Muscle of leg (tissue), 16 donors: Measurements from ENCODE around the gene SFRP2. TPM values are rescaled to one million over a fixed set of nuclear protein-coding genes. Genes with fewer than 3 reads are reported as not detected.

Experiments used
- DNase-seq: peaks from one replicate; pipeline ENCODE4 v3.0.0; 2013
- H3K27ac ChIP-seq: one replicate; pipeline ENCODE4 v1.5.1; 2013; ENCODE audit warnings: mild to moderate bottlenecking, low read length, control low read depth
- H3K27me3 ChIP-seq: one replicate; pipeline ENCODE4 v1.6.1; 2013; ENCODE audit warnings: low read length; ENCODE audit not compliant: control insufficient read depth, insufficient read depth
- H3K36me3 ChIP-seq: one replicate; pipeline ENCODE4 v1.6.1; 2013; ENCODE audit warnings: low read length; ENCODE audit not compliant: control insufficient read depth, insufficient read depth
- H3K4me1 ChIP-seq: one replicate; pipeline ENCODE4 v1.6.1; 2013; ENCODE audit warnings: low read length; ENCODE audit not compliant: control insufficient read depth, insufficient read depth
- H3K4me3 ChIP-seq: one replicate; pipeline ENCODE4 v1.5.1; 2013; ENCODE audit warnings: low read length, control low read depth
- H3K9me3 ChIP-seq: replicated peaks from 2 replicates; pipeline ENCODE4 v1.6.1; 2013; ENCODE audit warnings: low read depth, low read length; ENCODE audit not compliant: control insufficient read depth
- WGBS: methylation state at CpG from one replicate; pipeline ENCODE4 v1.1.5; 2013; ENCODE audit warnings: missing lambda C conversion rate; ENCODE audit not compliant: insufficient coverage; 5-methylcytosine and 5-hydroxymethylcytosine counted together
- long read RNA-seq, 11 donors: transcript quantifications; one replicate each; lab custom pipeline, GENCODE V29; 2026
- polyA plus RNA-seq, 8 donors: library from polyadenylated mRNA; unstranded; fragments of 120-200 nt; gene quantifications; one replicate each; pipeline versions ENCODE4 v1.2.1 to v1.2.3, GENCODE V29; 2013; ENCODE audit warnings: inconsistent platforms in 1 of 8, low replicate concordance in 1 of 8; ENCODE audit not compliant: insufficient read length in 8 of 8, insufficient read depth in 1 of 8
- total RNA-seq: library from RNA; stranded (reverse); fragments of 120-200 nt; gene quantifications from one replicate; pipeline ENCODE4 v1.2.4, GENCODE V29; 2013

Gene SFRP2
- total RNA-seq (51.2 TPM), polyA plus RNA-seq (100 to 1,000 TPM in 3 of 8 donors, 10 to 100 TPM in 5; 33.7 to 136 (median 75.5) TPM)
- long read RNA-seq, donor 1, transcript SFRP2-201 (3 exons, 2,032 nt): major isoform, 17 of 17 reads
- long read RNA-seq, donor 1, partial matches to known transcripts: 0 of 17 reads
- long read RNA-seq, donor 1, other reads (novel, unspliced or antisense): 0 of 17 reads
- long read RNA-seq, donor 2, transcript SFRP2-201 (3 exons, 2,032 nt): major isoform, 9 of 9 reads
- long read RNA-seq, donor 2, partial matches to known transcripts: 0 of 9 reads
- long read RNA-seq, donor 2, other reads (novel, unspliced or antisense): 0 of 9 reads
- long read RNA-seq, donor 3, transcript SFRP2-201 (3 exons, 2,032 nt): major isoform, 30 of 35 reads
- long read RNA-seq, donor 3, partial matches to known transcripts: 5 of 35 reads
- long read RNA-seq, donor 3, other reads (novel, unspliced or antisense): 0 of 35 reads
- long read RNA-seq, donor 4, transcript SFRP2-201 (3 exons, 2,032 nt): major isoform, 42 of 60 reads
- long read RNA-seq, donor 4, partial matches to known transcripts: 18 of 60 reads
- long read RNA-seq, donor 4, other reads (novel, unspliced or antisense): 0 of 60 reads
- long read RNA-seq, donor 5, transcript SFRP2-201 (3 exons, 2,032 nt): major isoform, 88 of 96 reads
- long read RNA-seq, donor 5, partial matches to known transcripts: 8 of 96 reads
- long read RNA-seq, donor 5, other reads (novel, unspliced or antisense): 0 of 96 reads
- long read RNA-seq, donor 6, transcript SFRP2-201 (3 exons, 2,032 nt): major isoform, 45 of 45 reads
- long read RNA-seq, donor 6, partial matches to known transcripts: 0 of 45 reads
- long read RNA-seq, donor 6, other reads (novel, unspliced or antisense): 0 of 45 reads
- long read RNA-seq, donor 7, transcript SFRP2-201 (3 exons, 2,032 nt): major isoform, 89 of 89 reads
- long read RNA-seq, donor 7, partial matches to known transcripts: 0 of 89 reads
- long read RNA-seq, donor 7, other reads (novel, unspliced or antisense): 0 of 89 reads
- long read RNA-seq, donor 8, transcript SFRP2-201 (3 exons, 2,032 nt): major isoform, 46 of 46 reads
- long read RNA-seq, donor 8, partial matches to known transcripts: 0 of 46 reads
- long read RNA-seq, donor 8, other reads (novel, unspliced or antisense): 0 of 46 reads
- long read RNA-seq, donor 9, transcript SFRP2-201 (3 exons, 2,032 nt): major isoform, 40 of 49 reads
- long read RNA-seq, donor 9, partial matches to known transcripts: 9 of 49 reads
- long read RNA-seq, donor 9, other reads (novel, unspliced or antisense): 0 of 49 reads
- long read RNA-seq, donor 10, transcript SFRP2-201 (3 exons, 2,032 nt): major isoform, 68 of 74 reads
- long read RNA-seq, donor 10, partial matches to known transcripts: 6 of 74 reads
- long read RNA-seq, donor 10, other reads (novel, unspliced or antisense): 0 of 74 reads
- long read RNA-seq, donor 11, transcript SFRP2-201 (3 exons, 2,032 nt): major isoform, 115 of 159 reads
- long read RNA-seq, donor 11, partial matches to known transcripts: 44 of 159 reads
- long read RNA-seq, donor 11, other reads (novel, unspliced or antisense): 0 of 159 reads

DNA sequence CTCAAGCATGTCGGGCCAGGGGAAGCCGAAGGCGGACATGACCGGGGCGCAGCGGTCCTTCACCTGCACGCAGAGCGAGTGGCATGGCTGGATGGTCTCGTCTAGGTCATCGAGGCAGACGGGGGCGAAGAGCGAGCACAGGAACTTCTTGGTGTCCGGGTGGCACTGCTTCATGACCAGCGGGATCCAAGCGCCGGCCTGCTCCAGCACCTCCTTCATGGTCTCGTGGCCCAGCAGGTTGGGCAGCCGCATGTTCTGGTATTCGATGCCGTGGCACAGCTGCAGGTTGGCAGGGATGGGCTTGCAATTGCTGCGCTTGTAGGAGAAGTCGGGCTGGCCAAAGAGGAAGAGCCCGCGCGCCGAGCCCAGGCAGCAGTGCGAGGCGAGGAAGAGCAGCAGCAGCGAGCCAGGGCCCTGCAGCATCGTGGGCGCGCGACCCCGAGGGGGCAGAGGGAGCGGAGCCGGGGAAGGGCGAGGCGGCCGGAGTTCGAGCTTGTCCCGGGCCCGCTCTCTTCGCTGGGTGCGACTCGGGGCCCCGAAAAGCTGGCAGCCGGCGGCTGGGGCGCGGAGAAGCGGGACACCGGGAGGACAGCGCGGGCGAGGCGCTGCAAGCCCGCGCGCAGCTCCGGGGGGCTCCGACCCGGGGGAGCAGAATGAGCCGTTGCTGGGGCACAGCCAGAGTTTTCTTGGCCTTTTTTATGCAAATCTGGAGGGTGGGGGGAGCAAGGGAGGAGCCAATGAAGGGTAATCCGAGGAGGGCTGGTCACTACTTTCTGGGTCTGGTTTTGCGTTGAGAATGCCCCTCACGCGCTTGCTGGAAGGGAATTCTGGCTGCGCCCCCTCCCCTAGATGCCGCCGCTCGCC is at the start of gene SFRP2:
Gene SFRP2 (minus strand): TSS at position 671 of the 864 bp plus-strand sequence. CDS start 248 bp downstream, at position 423.
- H3K36me3 ChIP-seq: no peaks in the 10 kb centered on the region
- peak; percentile 82 for DNase-seq
- H3K4me1 ChIP-seq: peaks cover 38% of the 10 kb centered on the region
- H3K27ac ChIP-seq: peak within 1 kb of the TSS; percentile 44
- H3K4me3 ChIP-seq: peak within 1 kb of the TSS; percentile 46
- WGBS: 1% methylated on average over 66 of the region's 72 CpGs
- H3K9me3 ChIP-seq: no peaks in the 10 kb centered on the region
- peaks cover 69% of the 10 kb centered on the region for H3K27me3 ChIP-seq

GRCh38 chr4:153838564-153838963 is 49.7 kb upstream of the SFRP2 start:
- no peak overlapping the region for H3K27ac ChIP-seq
- no peak overlapping the region for H3K4me3 ChIP-seq
- no peaks in the 10 kb centered on the region for H3K4me1 ChIP-seq
- DNase-seq: peak; percentile 31
- no peaks in the 10 kb centered on the region for H3K9me3 ChIP-seq
- no peaks in the 10 kb centered on the region for H3K36me3 ChIP-seq
- H3K27me3 ChIP-seq: no peaks in the 10 kb centered on the region
- WGBS: 78% methylated on average over 1 of the region's 3 CpGs

GRCh38 chr4:153834901-153835300 is 46.0 kb upstream of the SFRP2 start:
- Histone ChIP-seq H3K27me3 (no peaks in the 10 kb centered on the region), H3K36me3 (no peaks in the 10 kb centered on the region), H3K4me1 (no peaks in the 10 kb centered on the region), H3K27ac (no peak overlapping the region), H3K9me3 (no peaks in the 10 kb centered on the region), H3K4me3 (no peak overlapping the region)
- whole genome bisulfite sequencing: 96% methylated on average over 4 of the region's 5 CpGs
- no peak for DNase-seq

DNA sequence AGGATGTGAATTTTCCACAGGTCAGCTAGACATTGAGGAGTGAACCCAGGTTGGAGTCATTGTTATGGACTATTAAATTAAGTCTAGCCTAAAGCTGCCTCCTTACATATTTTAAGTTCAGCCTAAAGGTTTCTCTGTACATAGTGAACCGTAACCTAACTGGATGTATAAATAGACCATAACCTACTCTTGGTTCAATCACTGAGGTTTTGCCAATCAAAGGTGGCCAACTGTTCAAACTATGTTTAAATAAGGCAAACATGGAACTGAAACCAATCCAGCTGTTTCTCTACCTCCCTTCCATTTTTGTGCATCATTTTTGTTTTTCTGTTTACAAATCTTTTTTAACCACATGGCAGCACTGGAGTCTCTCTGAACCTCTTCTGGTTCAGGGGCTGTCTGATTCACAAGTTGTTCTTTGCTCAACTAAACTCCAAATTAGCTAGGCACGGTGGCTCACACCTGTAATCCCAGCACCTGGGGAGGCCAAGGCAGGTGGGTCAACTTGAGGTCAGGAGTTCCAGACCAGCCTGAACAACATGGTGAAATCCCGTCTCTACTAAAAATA is 43.9 kb upstream of the SFRP2 start:
- H3K36me3 ChIP-seq: no peaks in the 10 kb centered on the region
- H3K27me3 ChIP-seq: no peaks in the 10 kb centered on the region
- DNase-seq: no peak
- H3K27ac ChIP-seq: no peak overlapping the region
- no peak overlapping the region for H3K4me3 ChIP-seq
- H3K9me3 ChIP-seq: no peaks in the 10 kb centered on the region
- 80% methylated on average over 1 of the region's 3 CpGs for WGBS
- no peaks in the 10 kb centered on the region for H3K4me1 ChIP-seq

DNA sequence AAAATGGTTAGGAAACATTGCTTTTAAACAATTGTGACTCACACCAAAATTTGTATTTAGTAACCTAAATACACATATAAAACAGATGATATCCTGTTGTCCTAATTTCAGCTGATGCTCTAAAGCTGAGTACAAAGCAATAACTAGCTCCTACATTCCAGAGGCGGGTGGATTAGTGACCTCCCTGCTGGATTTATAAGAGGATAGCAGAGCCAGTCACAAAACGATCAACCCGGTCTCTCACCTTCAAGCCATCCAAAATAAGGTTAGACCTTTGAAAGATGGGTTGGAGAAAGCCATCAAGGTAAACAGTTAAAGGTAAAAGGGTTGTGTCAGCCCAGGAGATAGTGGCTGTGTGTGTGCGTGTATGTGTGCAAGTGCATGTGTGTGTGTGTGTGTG is 43.2 kb upstream of the SFRP2 start:
- H3K4me1 ChIP-seq: no peaks in the 10 kb centered on the region
- no peak for DNase-seq
- no peak overlapping the region for H3K27ac ChIP-seq
- H3K4me3 ChIP-seq: no peak overlapping the region
- no CpG with 5 or more reads among the region's 4 CpGs for WGBS
- H3K9me3 ChIP-seq: no peaks in the 10 kb centered on the region
- no peaks in the 10 kb centered on the region for H3K27me3 ChIP-seq
- H3K36me3 ChIP-seq: no peaks in the 10 kb centered on the region

DNA sequence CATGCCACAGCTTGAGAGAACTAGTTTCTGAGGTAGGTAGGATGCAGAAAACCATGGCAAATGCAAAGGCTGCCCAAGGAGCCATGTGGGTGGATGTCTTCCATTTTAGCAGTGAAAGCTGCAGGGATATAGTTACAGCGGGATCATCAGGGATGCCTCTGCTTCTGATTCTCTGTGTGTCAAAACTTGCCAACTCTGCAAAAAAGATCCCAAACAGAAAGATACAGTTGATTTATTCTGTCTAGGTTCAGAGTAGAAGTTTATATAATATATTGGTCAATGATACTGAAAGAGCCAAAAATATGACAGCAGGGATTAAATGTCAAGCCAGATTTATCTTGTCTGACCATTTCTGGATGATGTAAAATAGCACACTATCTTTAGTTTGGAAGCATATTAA is 42.4 kb upstream of the SFRP2 start:
- H3K9me3 ChIP-seq: no peaks in the 10 kb centered on the region
- no peak overlapping the region for H3K4me3 ChIP-seq
- no peaks in the 10 kb centered on the region for H3K27me3 ChIP-seq
- DNase-seq: peak; percentile 8
- H3K4me1 ChIP-seq: no peaks in the 10 kb centered on the region
- H3K36me3 ChIP-seq: no peaks in the 10 kb centered on the region
- no peak overlapping the region for H3K27ac ChIP-seq
- WGBS: no CpG with 5 or more reads among the region's 1 CpG

DNA sequence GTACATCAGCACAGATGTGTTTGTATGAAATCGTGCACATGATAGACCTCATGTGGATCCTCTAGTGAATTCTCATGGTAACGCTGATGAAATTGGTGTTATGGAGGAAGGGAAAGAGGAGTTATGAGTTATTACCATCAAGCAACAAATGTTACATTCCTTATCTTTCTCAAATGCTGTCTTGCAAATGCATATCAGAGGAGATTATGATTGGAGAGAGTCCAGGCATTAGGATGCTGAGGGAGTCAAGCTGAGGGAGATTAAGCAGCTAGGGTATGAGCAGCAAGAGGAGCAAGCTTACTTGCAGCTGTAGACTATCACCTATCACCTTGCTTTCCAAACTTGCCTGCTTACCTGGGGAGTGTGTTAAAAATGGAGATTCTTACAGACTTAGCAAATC is 36.8 kb upstream of the SFRP2 start:
- WGBS: no CpG with 5 or more reads among the region's 2 CpGs
- no peaks in the 10 kb centered on the region for H3K4me1 ChIP-seq

DNA sequence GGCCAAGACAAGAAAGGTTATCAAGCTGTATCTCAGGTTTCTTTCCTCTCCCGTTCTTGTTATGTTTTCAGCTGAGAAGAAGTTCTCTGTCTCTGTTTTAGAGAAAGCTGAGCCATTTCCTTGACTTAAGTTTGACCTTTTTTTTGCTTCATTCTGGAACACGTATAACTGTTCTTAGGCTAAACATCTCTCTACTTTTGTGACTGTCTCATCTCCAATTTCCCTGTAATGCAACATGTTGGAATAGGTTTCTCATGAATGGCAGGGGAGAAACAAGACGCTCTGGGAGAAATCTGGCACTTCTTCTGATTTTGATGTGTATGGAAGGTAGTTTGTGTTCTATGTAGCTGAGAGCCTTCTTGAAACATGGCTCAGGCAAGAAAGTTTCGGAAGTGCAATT is 36.2 kb upstream of the SFRP2 start:
- no peaks in the 10 kb centered on the region for H3K36me3 ChIP-seq
- H3K9me3 ChIP-seq: no peaks in the 10 kb centered on the region
- H3K27me3 ChIP-seq: no peaks in the 10 kb centered on the region
- H3K4me1 ChIP-seq: no peaks in the 10 kb centered on the region
- H3K4me3 ChIP-seq: no peak overlapping the region
- 60% methylated on average over 1 of the region's 4 CpGs for WGBS
- peak; percentile 62 for DNase-seq
- H3K27ac ChIP-seq: no peak overlapping the region

More for the DNA sequence above, 36.8 kb upstream of the SFRP2 start:
- Histone ChIP-seq H3K4me3 (no peak overlapping the region), H3K27me3 (no peaks in the 10 kb centered on the region), H3K36me3 (no peaks in the 10 kb centered on the region), H3K9me3 (no peaks in the 10 kb centered on the region), H3K27ac (no peak overlapping the region)
- peak; percentile 14 for DNase-seq
